Forelimb muscle (tissue), 1 donor: ENCODE results near the gene PPP4R3A. TPM values are rescaled to one million over a fixed set of nuclear protein-coding genes. Genes with fewer than 3 reads are reported as not detected.
"Not testable (repeated sequence)": the region's sequence is repeated elsewhere in the genome, so short reads cannot be mapped to it uniquely, and the experiment has no call there.

Source experiments
- DNase-seq: peaks from one replicate; pipeline ENCODE4 v3.0.0-alpha.2; 2013; ENCODE audit warnings: low read depth
- polyA plus RNA-seq: library from polyadenylated mRNA; unstranded; fragments of 120-200 nt; gene quantifications from one replicate; pipeline ENCODE4 v1.2.1, GENCODE V29; 2013; ENCODE audit not compliant: insufficient read length

Gene PPP4R3A
- polyA plus RNA-seq, 1 donor = 68.4 TPM

GRCh38 chr14:91503000-91503504, 7.1 kb downstream of the PPP4R3A start:
- DNase-seq = no peak

DNA sequence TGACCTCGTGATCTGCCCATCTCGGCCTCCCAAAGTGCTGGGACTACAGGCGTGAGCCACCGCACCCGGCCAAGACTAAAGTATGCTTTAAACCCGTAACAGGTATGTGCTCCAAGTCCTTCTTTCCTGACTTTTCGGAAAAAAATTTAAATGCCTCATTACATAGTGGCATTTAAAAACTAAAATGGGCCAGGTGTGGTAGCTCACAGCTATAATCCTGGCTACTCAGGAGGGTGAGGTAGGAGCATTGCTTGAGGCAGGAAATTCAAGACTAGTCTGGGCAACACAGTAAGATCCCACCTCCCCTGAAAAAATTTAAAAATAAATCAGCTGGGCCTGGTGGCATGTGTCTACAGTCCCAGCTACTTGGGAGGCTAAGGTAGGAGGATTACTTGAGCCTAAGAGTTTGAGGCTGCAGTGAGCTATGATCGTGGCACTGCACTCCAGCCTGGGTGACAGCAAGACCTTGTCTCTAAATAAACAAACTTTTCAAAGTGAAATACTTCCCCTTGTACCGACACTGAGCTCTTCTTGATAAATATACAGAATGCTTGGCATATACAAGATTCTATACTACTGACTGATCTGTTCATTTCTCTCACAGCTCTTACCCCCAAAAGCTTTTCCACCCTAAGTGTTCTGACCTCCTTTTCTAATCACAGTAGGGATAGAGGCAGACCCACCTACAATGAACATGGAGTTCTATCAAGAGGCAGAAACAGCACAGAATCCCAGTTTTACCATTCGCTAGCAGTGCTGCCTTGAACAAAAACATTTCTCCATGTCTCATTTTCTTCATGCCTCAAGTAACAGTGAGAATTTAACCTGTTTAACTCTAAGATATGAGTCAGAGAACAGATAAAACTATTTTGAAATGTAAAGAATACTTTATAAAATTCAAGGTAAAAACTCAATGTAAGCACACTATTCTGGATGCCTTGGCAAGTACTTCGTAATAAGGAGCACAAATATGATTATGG, 7.9 kb downstream of the PPP4R3A start:
- no peak for DNase-seq

- no peak for DNase-seq
These were observed 8.8 kb downstream of the PPP4R3A start for GRCh38 chr14:91501348-91501747.

GRCh38 chr14:91496790-91497189, 13.3 kb downstream of the PPP4R3A start:
- no peak for DNase-seq

GRCh38 chr14:91494392-91495065, 15.6 kb downstream of the PPP4R3A start:
- DNase-seq = not testable (repeated sequence)

GRCh38 chr14:91493169-91493568, 16.9 kb downstream of the PPP4R3A start:
- DNase-seq = no peak

DNA sequence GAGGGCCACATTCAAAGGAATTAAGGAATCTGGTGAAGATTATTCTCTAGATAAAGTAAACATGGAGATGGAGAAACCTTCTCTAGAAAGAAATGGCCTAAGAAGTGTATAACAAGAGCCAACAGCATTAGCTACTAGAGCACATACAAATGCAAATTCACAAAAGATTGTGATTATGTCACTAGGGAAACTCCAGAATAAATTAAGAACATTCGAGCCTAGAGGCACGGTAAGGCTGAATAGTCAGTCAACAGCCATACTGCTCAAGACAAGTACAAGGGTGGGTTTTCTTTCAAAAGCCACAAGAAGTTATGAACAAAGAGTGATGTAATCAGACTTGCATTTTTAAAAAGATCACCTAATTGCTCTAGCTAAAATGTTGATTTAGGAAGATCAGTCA, 25.4 kb downstream of the PPP4R3A start:
- DNase-seq = no peak

DNA sequence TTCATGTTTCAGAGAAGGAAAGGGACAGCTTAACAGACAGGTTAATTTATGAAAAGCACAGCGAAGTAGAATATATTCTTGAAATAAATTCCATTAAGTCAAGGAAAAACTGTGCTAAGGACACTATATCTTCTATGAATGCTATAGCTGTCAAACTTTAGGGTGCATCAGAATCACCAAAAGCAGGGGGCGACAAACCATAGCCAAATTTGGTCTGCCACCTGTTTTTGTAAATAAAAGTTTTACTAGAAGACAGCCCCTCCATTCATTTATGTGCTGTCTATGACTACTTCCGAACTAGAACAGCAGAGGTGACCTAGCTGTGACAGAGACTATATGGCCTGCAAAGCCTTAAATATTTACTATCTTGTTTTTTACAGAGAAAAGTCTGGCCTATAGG, 25.9 kb downstream of the PPP4R3A start:
- no peak for DNase-seq

- DNase-seq = no peak
These were observed 27.7 kb downstream of the PPP4R3A start for GRCh38 chr14:91482263-91483013.

DNA sequence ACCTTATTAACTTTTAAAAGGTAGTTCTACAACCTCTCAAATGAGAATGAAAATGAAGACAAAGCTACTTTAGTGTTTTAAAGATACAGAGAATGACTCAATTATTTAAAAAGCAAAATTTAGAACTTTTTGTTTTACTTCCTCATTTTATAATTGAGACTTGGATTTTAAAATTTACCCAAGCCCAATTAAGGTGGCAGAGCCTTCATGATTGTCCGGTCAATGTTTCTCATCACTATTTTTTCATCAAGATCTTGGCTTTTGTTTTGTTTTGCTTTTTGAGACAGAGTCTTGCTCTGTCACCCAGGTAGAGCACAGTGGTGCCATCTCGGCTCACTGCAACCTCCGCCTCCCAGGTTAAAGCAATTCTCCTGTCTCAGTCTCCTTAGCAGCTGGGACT, 32.7 kb downstream of the PPP4R3A start:
- DNase-seq = no peak

- no peak for DNase-seq
These were observed 37.1 kb downstream of the PPP4R3A start for GRCh38 chr14:91473046-91473445.

DNA sequence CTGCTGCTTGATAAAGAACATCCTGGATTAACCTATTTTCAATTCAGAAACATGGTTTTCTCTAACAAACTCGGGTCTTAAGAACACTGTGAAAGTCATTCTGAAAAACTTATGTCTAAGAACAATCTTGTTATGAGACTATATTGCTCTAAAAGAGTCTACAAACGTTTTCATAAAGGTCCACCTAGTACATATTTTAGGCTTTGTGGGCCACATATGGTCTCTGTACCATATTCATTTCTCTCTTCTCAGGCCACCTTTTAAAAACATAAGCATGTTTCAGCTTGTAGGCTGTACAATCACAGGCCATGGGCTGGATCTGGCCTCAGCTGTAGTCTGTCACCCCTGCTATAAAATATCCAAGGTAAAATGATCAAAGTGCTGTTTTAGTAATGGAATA, 39.9 kb downstream of the PPP4R3A start:
- DNase-seq = no peak

DNA sequence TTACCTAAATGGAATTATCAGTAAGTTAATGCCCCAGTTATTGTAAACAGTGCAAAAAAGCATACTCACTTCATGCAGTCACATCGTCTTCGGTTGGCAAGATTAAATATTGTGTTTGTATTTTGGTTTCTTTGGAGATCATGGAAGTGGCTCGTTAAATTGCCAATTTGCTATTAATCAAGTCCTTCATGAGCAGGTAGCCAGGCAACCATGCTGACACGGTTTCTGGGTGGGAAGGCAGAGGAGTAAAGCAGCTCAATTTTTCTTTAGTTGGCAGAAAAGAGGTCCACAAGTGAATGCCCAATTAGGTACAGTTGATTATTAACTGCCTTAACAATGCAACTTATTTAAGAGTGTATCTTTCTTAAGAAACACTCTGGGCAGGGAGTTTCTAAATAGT, 43.9 kb downstream of the PPP4R3A start:
- DNase-seq = no peak

DNA sequence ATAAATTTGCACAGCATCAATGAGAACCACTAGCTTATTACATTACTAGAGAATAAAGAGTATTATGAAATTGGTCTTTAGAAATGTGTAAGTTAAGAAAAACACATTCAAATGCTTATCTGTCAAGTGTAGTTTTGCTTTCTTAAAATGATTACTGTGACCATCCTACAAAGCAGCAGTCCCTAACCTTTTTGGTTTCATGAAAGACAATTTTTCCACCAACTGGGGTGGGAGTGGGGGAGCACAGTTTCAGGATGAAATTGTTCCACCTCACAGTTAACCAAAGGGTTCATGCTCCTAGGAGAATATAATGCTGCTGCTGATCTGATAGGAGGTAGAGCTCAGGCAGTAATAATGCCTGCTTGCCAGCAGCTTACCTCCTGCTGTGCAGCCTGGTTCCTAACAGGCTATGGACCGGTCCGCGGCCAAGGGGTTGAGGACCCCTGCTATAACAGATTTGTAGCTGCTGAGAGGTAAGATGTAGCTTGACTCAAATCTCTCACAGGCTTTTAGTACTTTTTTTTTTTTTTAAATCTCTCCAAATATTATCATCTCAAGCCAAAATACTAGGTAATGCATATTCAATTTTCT, 45.4 kb downstream of the PPP4R3A start:
- DNase-seq = no peak

- no peak for DNase-seq
These were observed 51.5 kb downstream of the PPP4R3A start for GRCh38 chr14:91458612-91459011.

- no peak for DNase-seq
These were observed 53.8 kb downstream of the PPP4R3A start for GRCh38 chr14:91456283-91456682.

DNA sequence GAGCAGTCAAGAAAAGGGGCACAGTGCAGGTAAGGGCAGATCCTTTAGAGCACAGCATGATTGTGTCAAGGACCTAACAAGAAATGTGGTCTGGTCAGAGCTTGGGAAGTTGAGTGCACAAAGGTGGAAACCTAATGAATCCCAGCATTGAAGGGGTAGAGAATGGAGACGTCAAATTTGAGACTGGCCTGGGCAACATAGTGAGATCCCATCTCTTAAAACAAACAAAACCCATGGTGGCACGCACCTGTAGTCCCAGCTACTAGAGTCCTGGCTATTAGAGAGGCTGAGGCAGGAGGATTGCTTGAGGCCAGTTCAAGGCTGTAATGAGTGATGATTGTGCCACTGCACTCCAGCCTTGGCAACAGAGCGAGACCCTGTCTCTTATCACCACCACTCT, 55.5 kb downstream of the PPP4R3A start:
- DNase-seq = no peak

DNA sequence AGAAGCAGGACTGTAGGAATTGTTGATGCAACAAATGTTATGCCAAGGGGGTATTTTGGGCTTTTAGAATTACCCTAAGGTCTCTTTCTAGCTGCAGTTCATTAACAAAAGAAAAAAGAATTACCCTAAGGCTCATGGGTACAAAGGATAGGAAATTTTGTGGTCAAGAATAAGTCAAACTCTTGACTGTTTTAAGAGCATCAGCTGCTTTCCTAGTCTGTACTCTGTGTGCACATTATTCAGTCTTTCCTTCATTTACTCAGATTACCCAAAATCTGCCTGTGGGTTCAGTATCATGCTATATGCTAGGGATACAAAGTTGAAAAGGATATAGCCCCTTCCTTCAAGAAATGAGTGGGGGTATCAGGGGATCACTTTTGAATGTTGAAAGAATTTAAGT, 56.0 kb downstream of the PPP4R3A start:
- DNase-seq = no peak

- DNase-seq = no peak
These were observed 56.4 kb downstream of the PPP4R3A start for GRCh38 chr14:91453744-91454143.

DNA sequence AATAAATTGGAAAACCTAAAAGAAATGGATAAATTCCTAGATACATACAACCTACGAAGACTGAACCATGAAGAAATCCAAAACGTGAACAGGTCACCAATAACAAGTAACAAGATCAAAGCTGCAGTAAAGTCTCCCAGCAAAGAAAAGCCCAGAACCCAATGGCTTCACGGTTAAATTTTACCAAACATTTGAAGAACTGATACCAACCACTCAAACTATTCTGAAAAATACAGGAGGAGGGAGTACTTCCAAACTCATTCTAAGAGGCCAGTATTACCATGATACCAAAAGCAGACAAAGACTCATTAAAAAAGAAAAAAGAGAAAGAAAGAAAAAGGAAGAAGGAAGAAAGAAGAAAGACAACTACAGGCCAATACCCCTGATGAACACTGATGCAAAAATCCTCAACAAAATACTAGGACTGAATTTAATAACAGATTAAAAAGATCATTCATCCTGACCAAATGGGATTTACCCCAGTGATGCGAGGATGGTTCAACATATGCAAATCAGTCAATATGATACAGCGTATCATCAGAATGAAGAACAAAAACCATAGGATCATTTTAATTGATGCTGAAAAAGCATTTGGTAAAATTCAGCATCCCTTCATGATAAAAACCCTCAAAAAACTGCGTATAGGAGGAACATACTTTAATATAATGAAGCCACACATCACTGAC, 65.6 kb downstream of the PPP4R3A start:
- no peak for DNase-seq

- DNase-seq = no peak
These were observed 70.8 kb downstream of the PPP4R3A start for GRCh38 chr14:91439345-91439744.
